Kidney (tissue), 14 donors: ENCODE data around the gene LHCGR. TPM values are rescaled to one million over a fixed set of nuclear protein-coding genes. Genes with fewer than 3 reads are reported as not detected.

Experiments used
- DNase-seq, 5 donors: peaks; one replicate each; pipeline ENCODE4 v3.0.0-alpha.2; 2013 to 2020
- FAIRE-seq: peaks from 2 replicates; lab custom pipeline; 2012; peaks lifted over from hg19 to GRCh38; lab: Jason Lieb, UNC
- H3K27ac ChIP-seq, 2 donors: one replicate each; pipeline ENCODE4 v1.7.0; 2013; ENCODE audit warnings: low read depth in 2 of 2, low read length in 2 of 2, inconsistent platforms in 1 of 2
- H3K27me3 ChIP-seq: one replicate; pipeline ENCODE4 v1.7.1; 2013; ENCODE audit warnings: low read length, inconsistent platforms; ENCODE audit not compliant: control insufficient read depth, insufficient read depth
- H3K36me3 ChIP-seq, 3 donors: one replicate each; pipeline versions ENCODE4 v1.7.0 to v1.7.1; 2013; ENCODE audit warnings: low read length in 3 of 3, control low read depth in 1 of 3, inconsistent platforms in 1 of 3; ENCODE audit not compliant: insufficient read depth in 3 of 3, control insufficient read depth in 2 of 3
- H3K4me1 ChIP-seq, 3 donors: one replicate each; pipeline versions ENCODE4 v1.7.0 to v1.7.1; 2013; ENCODE audit warnings: low read length in 3 of 3, inconsistent platforms in 1 of 3, low read depth in 1 of 3; ENCODE audit not compliant: control insufficient read depth in 2 of 3, insufficient read depth in 2 of 3
- H3K4me3 ChIP-seq, 3 donors: one replicate each; pipeline versions ENCODE4 v1.7.0 to v1.8.1; 2013; ENCODE audit warnings: low read length in 3 of 3, control low read depth in 1 of 3, inconsistent platforms in 1 of 3
- H3K9ac ChIP-seq, 3 donors: one replicate each; pipeline versions ENCODE4 v1.7.0 to v1.7.1; 2013; ENCODE audit warnings: low read length in 3 of 3, control low read depth in 1 of 3, inconsistent platforms in 1 of 3
- H3K9me3 ChIP-seq, 3 donors: one replicate each; pipeline versions ENCODE4 v1.7.0 to v1.7.1; 2013; ENCODE audit warnings: low read length in 3 of 3, control low read depth in 1 of 3, inconsistent platforms in 1 of 3; ENCODE audit not compliant: control insufficient read depth in 2 of 3, insufficient read depth in 1 of 3
- CTCF ChIP-seq: IDR thresholded peaks from 3 replicates; pipeline ENCODE4 v1.5.1; 2012; ENCODE audit warnings: mild to moderate bottlenecking, moderate library complexity, borderline replicate concordance; ENCODE audit not compliant: insufficient read depth; ENCODE audit errors: extremely low read depth
- intact Hi-C: fragments of 100-400 bp; cut with DNase I; formaldehyde crosslinking; loops from one replicate; pipeline ENCODE4 v1.11.1; 2022
- polyA plus RNA-seq: library from polyadenylated mRNA; stranded (reverse); fragments of 350-450 nt; fragmentation: Illumina TruSeq; extraction: RNeasy Lipid Tissue Mini Kit (QIAGEN cat#74804); gene quantifications from one replicate; pipeline ENCODE4 v1.2.3, GENCODE V29; 2014; ENCODE audit warnings: low read depth, low replicate concordance; ENCODE audit not compliant: insufficient read depth
- total RNA-seq: library from RNA; stranded (reverse); fragmentation: NEBNext Ultra II Directional; extraction: Animal tissue kit (Norgen Biotek cat#: 25700); gene quantifications from one replicate; pipeline ENCODE4 v1.2.1, GENCODE V29; 2021
- donor health status: control.
- donor health status: control.
- donor health status: control.
- donor health status: control.
- donor health status: control.
- donor health status: DM: yes; HTN: yes; CAD: no.
- donor health status: Normal renal cell carcinoma (clear cell type).

The LHCGR gene
- total and polyA plus RNA-seq, 2 donors from 2014 or later = not detected

GRCh38 chr2:48721158-48721557 lies 34.4 kb downstream of the LHCGR start:
- no peak for FAIRE-seq
- Histone ChIP-seq H3K36me3 (no peaks in the 10 kb centered on the region), H3K4me3 (no peak overlapping the region), H3K4me1 (peaks cover 0 to 2% (median 0%) of the 10 kb centered on the region in 3 donors), H3K27me3 (no peaks in the 10 kb centered on the region), H3K9me3 (no peaks in the 10 kb centered on the region), H3K27ac (no peak overlapping the region), H3K9ac (no peak overlapping the region)
- intact Hi-C loops = no loop called here
- no peak for TF ChIP-seq CTCF
- DNase-seq = no peak

- DNase-seq (no peak), FAIRE-seq (no peak)
- intact Hi-C loops = no loop called here
- Histone ChIP-seq H3K27me3 (no peaks in the 10 kb centered on the region), H3K4me3 (no peak overlapping the region), H3K9me3 (no peaks in the 10 kb centered on the region), H3K4me1 (peaks cover 0 to 2% (median 0%) of the 10 kb centered on the region in 3 donors), H3K36me3 (no peaks in the 10 kb centered on the region), H3K27ac (no peak overlapping the region), H3K9ac (no peak overlapping the region)
- TF ChIP-seq CTCF = no peak
Measured at GRCh38 chr2:48719480-48720177, 35.9 kb downstream of the LHCGR start.

GRCh38 chr2:48717846-48718245 lies 37.7 kb downstream of the LHCGR start:
- TF ChIP-seq CTCF = no peak
- DNase-seq (no peak), FAIRE-seq (no peak)
- Histone ChIP-seq H3K9ac (no peak overlapping the region), H3K27ac (no peak overlapping the region), H3K4me1 (no peaks in the 10 kb centered on the region), H3K27me3 (no peaks in the 10 kb centered on the region), H3K4me3 (no peak overlapping the region), H3K9me3 (no peaks in the 10 kb centered on the region), H3K36me3 (no peaks in the 10 kb centered on the region)
- intact Hi-C loops = no loop called here
